Lung (tissue), 12 donors: ENCODE data around the gene UBE2V1. TPM values are rescaled to one million over a fixed set of nuclear protein-coding genes. Genes with fewer than 3 reads are reported as not detected.
"Not testable (repeated sequence)": the region's sequence is repeated elsewhere in the genome, so short reads cannot be mapped to it uniquely, and the experiment has no call there.

Experiments used
- ATAC-seq: fragments of 200-7000 bp; cut with Tn5 transposase; one replicate; pipeline ENCODE4 v1.9.1; 2020; ENCODE audit warnings: moderate number of reproducible peaks; ENCODE audit not compliant: insufficient read depth, low FRiP score
- DNase-seq, 3 donors: peaks; one replicate each; pipeline ENCODE4 v3.0.0-alpha.2; 2013 to 2017
- H3K27ac ChIP-seq, 2 donors: one replicate each; pipeline ENCODE4 v1.5.1; 2013; ENCODE audit warnings: mild to moderate bottlenecking in 2 of 2, moderate library complexity in 2 of 2, control low read depth in 1 of 2, inconsistent platforms in 1 of 2, low read depth in 1 of 2, low read length in 1 of 2
- H3K27me3 ChIP-seq, 3 donors: one replicate each; pipeline ENCODE4 v1.5.1; 2013; ENCODE audit warnings: low read length in 2 of 3; ENCODE audit not compliant: control insufficient read depth in 3 of 3, insufficient read depth in 3 of 3
- H3K36me3 ChIP-seq, 4 donors: one replicate each; pipeline ENCODE4 v1.5.1; 2013; ENCODE audit warnings: low read length in 4 of 4, mild to moderate bottlenecking in 1 of 4, moderate library complexity in 1 of 4; ENCODE audit not compliant: control insufficient read depth in 4 of 4, insufficient read depth in 4 of 4
- H3K4me1 ChIP-seq, 5 donors: one replicate each; pipeline ENCODE4 v1.5.1; 2013; ENCODE audit warnings: low read length in 5 of 5, mild to moderate bottlenecking in 2 of 5, moderate library complexity in 1 of 5; ENCODE audit not compliant: control insufficient read depth in 5 of 5, insufficient read depth in 5 of 5
- H3K4me3 ChIP-seq: one replicate; pipeline ENCODE4 v1.5.1; 2013; ENCODE audit warnings: mild to moderate bottlenecking, control low read depth, moderate library complexity
- H3K9ac ChIP-seq, 2 donors: one replicate each; pipeline ENCODE4 v1.5.1; 2013; ENCODE audit warnings: low read length in 2 of 2, control low read depth in 1 of 2; ENCODE audit not compliant: insufficient read depth in 1 of 2
- H3K9me3 ChIP-seq, 4 donors: one replicate each; pipeline ENCODE4 v1.5.1; 2013; ENCODE audit warnings: low read length in 3 of 4, mild to moderate bottlenecking in 1 of 4, moderate library complexity in 1 of 4; ENCODE audit not compliant: control insufficient read depth in 4 of 4, insufficient read depth in 3 of 4
- WGBS, 2 donors: extraction: QIAGEN DNeasy Blood & Tissue Kit; methylation state at CpG; one replicate each; pipeline ENCODE4 v1.1.7; 2013; 5-methylcytosine and 5-hydroxymethylcytosine counted together
- polyA plus RNA-seq, 2 donors: library from polyadenylated mRNA; stranded (reverse); fragments of 200-250 nt; gene quantifications; one replicate each; pipeline ENCODE4 v1.2.1, GENCODE V29; 2013
- total RNA-seq, 2 donors: library from RNA; depleted of rRNA in 1 of 2; stranded (reverse); fragments of >200 nt in 1 of 2; gene quantifications; one replicate each; pipeline ENCODE4 v1.2.1, GENCODE V29; 2014 to 2021
- TF ChIP-seq, protein P1 (sequence below): IDR thresholded peaks from 2 replicates; pipeline ENCODE4 v1.5.1; 2012; ENCODE audit warnings: mild to moderate bottlenecking; ENCODE audit errors: control extremely low read depth, extremely low read depth
- donor health status: control.
- donor health status: control.
- donor health status: Bipolar disorder and iron deficiency.
- donor health status: healthy.
- donor health status: DM: yes; HTN: yes; CAD: no.

The UBE2V1 gene
- total and polyA plus RNA-seq, 4 donors: 56.4 to 103 (median 69.2) TPM

DNA sequence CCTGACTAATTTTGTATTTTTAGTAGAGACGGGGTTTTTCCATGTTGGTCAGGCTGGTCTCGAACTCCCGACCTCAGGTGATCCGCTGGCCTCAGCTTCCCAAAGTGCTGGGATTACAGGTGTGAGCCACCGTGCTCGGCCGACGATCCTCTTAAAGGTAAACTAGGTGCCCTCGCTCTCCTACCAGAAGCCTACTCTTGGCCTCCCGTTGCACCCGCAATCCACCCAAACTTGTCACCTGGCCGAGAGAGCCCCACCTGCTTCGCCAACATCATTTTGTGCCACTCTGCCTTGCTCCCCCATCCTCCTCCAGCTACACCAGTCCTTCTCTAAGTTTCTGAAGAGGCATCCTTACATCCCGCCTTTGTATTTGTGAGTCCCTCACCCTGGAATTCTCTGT is 10.4 kb downstream of the UBE2V1 start:
- not testable (repeated sequence) for H3K9ac ChIP-seq, H3K9me3 ChIP-seq, H3K4me3 ChIP-seq, H3K27ac ChIP-seq, H3K27me3 ChIP-seq, DNase-seq, ATAC-seq, H3K36me3 ChIP-seq
- 95 to 96% methylated on average over 14 of the region's 14 CpGs for WGBS, 2 donors
- peaks cover 0 to 33% (median 10%) of the 10 kb centered on the region in 5 donors for H3K4me1 ChIP-seq

DNA sequence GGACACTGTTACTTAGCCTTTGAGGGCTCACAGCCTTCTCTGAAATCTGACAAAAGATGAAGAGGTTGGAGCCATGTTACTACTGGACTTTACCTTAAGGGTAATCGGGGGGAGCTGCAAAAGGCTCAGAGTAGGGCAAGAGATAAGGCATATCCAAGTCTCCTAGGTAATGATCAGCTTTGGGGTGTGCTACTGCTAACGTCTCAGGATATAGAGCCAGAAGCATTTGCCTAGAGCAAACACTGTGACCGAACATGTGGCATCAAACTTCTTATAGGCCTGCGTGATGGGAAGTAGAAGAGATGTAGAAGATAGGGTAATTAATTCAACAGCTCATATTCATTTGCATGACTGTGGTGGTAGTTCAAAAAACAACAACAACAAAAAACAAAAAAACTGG is 11.1 kb downstream of the UBE2V1 start:
- Histone ChIP-seq H3K27me3 (no peaks in the 10 kb centered on the region), H3K36me3 (peaks cover 0 to 3% (median 1%) of the 10 kb centered on the region in 4 donors), H3K9ac (no peak overlapping the region), H3K27ac (peak overlapping the region in 1 of 2 donors; percentile 59), H3K4me3 (no peak overlapping the region), H3K9me3 (no peaks in the 10 kb centered on the region), H3K4me1 (peaks cover 0 to 33% (median 9%) of the 10 kb centered on the region in 5 donors)
- WGBS, 2 donors: 67 to 72% methylated on average over 4 of the region's 4 CpGs
- DNase-seq: no peak
- TF ChIP-seq, protein P1, sequence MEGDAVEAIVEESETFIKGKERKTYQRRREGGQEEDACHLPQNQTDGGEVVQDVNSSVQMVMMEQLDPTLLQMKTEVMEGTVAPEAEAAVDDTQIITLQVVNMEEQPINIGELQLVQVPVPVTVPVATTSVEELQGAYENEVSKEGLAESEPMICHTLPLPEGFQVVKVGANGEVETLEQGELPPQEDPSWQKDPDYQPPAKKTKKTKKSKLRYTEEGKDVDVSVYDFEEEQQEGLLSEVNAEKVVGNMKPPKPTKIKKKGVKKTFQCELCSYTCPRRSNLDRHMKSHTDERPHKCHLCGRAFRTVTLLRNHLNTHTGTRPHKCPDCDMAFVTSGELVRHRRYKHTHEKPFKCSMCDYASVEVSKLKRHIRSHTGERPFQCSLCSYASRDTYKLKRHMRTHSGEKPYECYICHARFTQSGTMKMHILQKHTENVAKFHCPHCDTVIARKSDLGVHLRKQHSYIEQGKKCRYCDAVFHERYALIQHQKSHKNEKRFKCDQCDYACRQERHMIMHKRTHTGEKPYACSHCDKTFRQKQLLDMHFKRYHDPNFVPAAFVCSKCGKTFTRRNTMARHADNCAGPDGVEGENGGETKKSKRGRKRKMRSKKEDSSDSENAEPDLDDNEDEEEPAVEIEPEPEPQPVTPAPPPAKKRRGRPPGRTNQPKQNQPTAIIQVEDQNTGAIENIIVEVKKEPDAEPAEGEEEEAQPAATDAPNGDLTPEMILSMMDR: no peak
- no peak for ATAC-seq

DNA sequence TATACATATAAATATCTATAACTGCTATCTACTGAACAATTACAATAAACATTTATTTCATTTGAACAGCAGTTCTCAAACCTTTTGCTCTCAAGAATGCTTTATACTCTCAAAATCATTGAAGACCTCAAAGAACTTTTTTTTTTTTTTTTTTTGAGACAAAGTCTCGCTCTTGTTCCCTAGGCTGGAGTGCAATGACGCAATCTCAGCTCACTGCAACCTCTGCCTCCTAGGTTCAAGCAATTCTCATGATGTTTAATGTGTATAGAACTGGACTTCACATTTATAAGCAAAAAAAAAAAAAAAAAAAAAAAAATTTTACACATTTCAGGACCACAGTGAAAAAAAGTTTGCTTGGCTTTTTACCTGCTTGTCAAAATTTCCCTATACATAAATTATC is 11.7 kb downstream of the UBE2V1 start:
- Histone ChIP-seq H3K9me3 (no peaks in the 10 kb centered on the region), H3K36me3 (peaks cover 0 to 3% (median 2%) of the 10 kb centered on the region in 4 donors), H3K27ac (peak overlapping the region in 1 of 2 donors; percentile 59), H3K4me3 (no peak overlapping the region), H3K4me1 (peaks cover 0 to 37% (median 9%) of the 10 kb centered on the region in 5 donors), H3K27me3 (no peaks in the 10 kb centered on the region), H3K9ac (no peak overlapping the region)
- WGBS, 2 donors: 50 to 53% methylated on average over 2 of the region's 2 CpGs
- ATAC-seq (no peak), DNase-seq (no peak)
- TF ChIP-seq, protein P1: no peak

DNA sequence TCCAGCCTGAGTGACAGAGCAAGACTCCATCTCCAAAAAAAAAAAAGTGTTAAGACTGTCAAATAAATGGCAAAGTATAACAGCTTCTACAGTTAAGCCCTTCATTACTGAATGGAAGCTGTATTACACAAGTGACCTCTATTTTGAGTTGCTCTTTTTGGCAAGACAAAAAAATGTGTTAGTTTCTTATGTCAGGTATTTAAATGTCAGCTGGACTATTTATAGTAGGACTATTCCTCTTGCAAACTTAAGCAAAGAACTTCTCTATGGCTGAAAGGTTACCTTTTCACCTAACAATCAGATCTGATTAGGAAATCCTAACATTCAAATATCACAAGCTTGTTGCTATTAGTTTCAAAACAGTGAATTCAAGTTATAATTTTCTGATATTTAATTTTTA is 12.4 kb downstream of the UBE2V1 start:
- Histone ChIP-seq H3K4me3 (no peak overlapping the region), H3K27me3 (no peaks in the 10 kb centered on the region), H3K9me3 (no peaks in the 10 kb centered on the region), H3K27ac (no peak overlapping the region), H3K9ac (no peak overlapping the region), H3K4me1 (peaks cover 0 to 37% (median 9%) of the 10 kb centered on the region in 5 donors), H3K36me3 (peaks cover 0 to 8% (median 5%) of the 10 kb centered on the region in 4 donors)
- DNase-seq (no peak), ATAC-seq (no peak)
- TF ChIP-seq, protein P1: no peak
